T-cell (primary cell): ENCODE data around the gene STARD10. TPM values are rescaled to one million over a fixed set of nuclear protein-coding genes. Genes with fewer than 3 reads are reported as not detected.
"Not testable (repeated sequence)": the region's sequence is repeated elsewhere in the genome, so short reads cannot be mapped to it uniquely, and the experiment has no call there.

Source experiments
- ATAC-seq, 4 experiments: fragments of 200-7000 bp in 3 of 4; fragments of 150-1000 bp in 1 of 4; cut with Tn5 transposase; replicated peaks in 1 of 4; 1 replicate in 3 of 4; 2 replicates in 1 of 4; pipeline ENCODE4 v1.10.0; 2021; ENCODE audit warnings: moderate library complexity in 3 of 4, mild to moderate bottlenecking in 2 of 4, moderate number of reproducible peaks in 1 of 4
- CTCF ChIA-PET, 2 donors: fragments of 300-600 bp; sonication (Branson Sonifier 250); formaldehyde crosslinking; loops; one replicate each; lab custom pipeline; 2022; ENCODE audit warnings: antibody characterized with exemption in 2 of 2; lab: Charles Lee
- POLR2A ChIA-PET, 2 donors: fragments of 300-600 bp; sonication (Branson Sonifier 250); formaldehyde crosslinking; loops; one replicate each; lab custom pipeline; 2022; ENCODE audit warnings: antibody characterized with exemption in 2 of 2; lab: Charles Lee
- DNase-seq, 35 experiments: peaks; one replicate each; pipeline versions ENCODE4 v3.0.0 to v3.0.0-alpha.2; 2013 to 2023
- H3K27ac ChIP-seq: one replicate; pipeline ENCODE4 v1.5.1; 2013; ENCODE audit warnings: low read length
- H3K27me3 ChIP-seq, 2 experiments: replicated peaks in 1 of 2; 1 replicate in 1 of 2; 2 replicates in 1 of 2; pipeline versions ENCODE4 v1.6.1 to v1.7.0; 2013; ENCODE audit warnings: low read length in 1 of 2, mixed read lengths in 1 of 2; ENCODE audit not compliant: control insufficient read depth in 2 of 2, insufficient read depth in 2 of 2; ENCODE audit errors: extremely low read depth in 1 of 2
- H3K36me3 ChIP-seq, 2 donors: 1 replicate in 1 of 2; 2 replicates in 1 of 2; pipeline versions ENCODE4 v1.6.1 to v1.7.0; 2013; ENCODE audit warnings: low read length in 1 of 2; ENCODE audit not compliant: control insufficient read depth in 2 of 2, insufficient read depth in 1 of 2; ENCODE audit errors: extremely low read depth in 1 of 2
- H3K4me1 ChIP-seq, 2 experiments: 1 replicate in 1 of 2; 2 replicates in 1 of 2; pipeline versions ENCODE4 v1.6.1 to v1.7.0; 2013; ENCODE audit warnings: low read length in 2 of 2, mixed read lengths in 1 of 2; ENCODE audit not compliant: insufficient read depth in 2 of 2, control insufficient read depth in 1 of 2; ENCODE audit errors: extremely low read depth in 1 of 2
- H3K4me3 ChIP-seq, 2 donors: 1 replicate in 1 of 2; 2 replicates in 1 of 2; pipeline versions ENCODE4 v1.5.1 to v1.7.0; 2013; ENCODE audit warnings: mild to moderate bottlenecking in 2 of 2, low read length in 1 of 2, moderate library complexity in 1 of 2; ENCODE audit not compliant: control insufficient read depth in 1 of 2; ENCODE audit errors: extremely low read depth in 1 of 2
- H3K9me3 ChIP-seq: 2 replicates; pipeline ENCODE4 v1.7.0; 2013
- H3K27ac Mint-ChIP-seq, 2 donors: one replicate each; pipeline ENCODE4 v1.8.0; 2020 to 2021; ENCODE audit warnings: mild to moderate bottlenecking in 2 of 2, mixed read lengths in 2 of 2
- H3K27me3 Mint-ChIP-seq, 2 donors: one replicate each; pipeline ENCODE4 v1.8.0; 2021 to 2022; ENCODE audit warnings: mixed read lengths in 2 of 2
- H3K36me3 Mint-ChIP-seq: one replicate; pipeline ENCODE4 v1.8.0; 2021; ENCODE audit warnings: mixed read lengths
- H3K4me1 Mint-ChIP-seq, 3 donors: one replicate each; pipeline ENCODE4 v1.8.0; 2020 to 2022; ENCODE audit warnings: mixed read lengths in 3 of 3, mild to moderate bottlenecking in 1 of 3
- H3K4me3 Mint-ChIP-seq, 3 donors: one replicate each; pipeline ENCODE4 v1.8.0; 2020 to 2022; ENCODE audit warnings: mild to moderate bottlenecking in 3 of 3, mixed read lengths in 3 of 3, moderate library complexity in 3 of 3
- H3K9me3 Mint-ChIP-seq, 3 donors: one replicate each; pipeline ENCODE4 v1.8.0; 2020 to 2022; ENCODE audit warnings: mixed read lengths in 3 of 3
- WGBS: methylation state at CpG from one replicate; pipeline ENCODE4 v1.1.5; 2013; ENCODE audit warnings: missing lambda C conversion rate; ENCODE audit not compliant: insufficient coverage; 5-methylcytosine and 5-hydroxymethylcytosine counted together
- total RNA-seq, 35 experiments: library from RNA in 6 of 35; stranded (reverse) in 6 of 35; fragments of 120-200 nt in 1 of 35; gene quantifications; one replicate each; pipeline versions ENCODE4 v1.2.1 to v1.2.4 and lab custom pipeline; 2013 to 2026

STARD10 gene
- total RNA-seq, 5 donors from 2014 or later (not counting 1 experiment from before 2014, with no cell fraction given) = 11.1 to 24.9 (median 19.1) TPM

DNA sequence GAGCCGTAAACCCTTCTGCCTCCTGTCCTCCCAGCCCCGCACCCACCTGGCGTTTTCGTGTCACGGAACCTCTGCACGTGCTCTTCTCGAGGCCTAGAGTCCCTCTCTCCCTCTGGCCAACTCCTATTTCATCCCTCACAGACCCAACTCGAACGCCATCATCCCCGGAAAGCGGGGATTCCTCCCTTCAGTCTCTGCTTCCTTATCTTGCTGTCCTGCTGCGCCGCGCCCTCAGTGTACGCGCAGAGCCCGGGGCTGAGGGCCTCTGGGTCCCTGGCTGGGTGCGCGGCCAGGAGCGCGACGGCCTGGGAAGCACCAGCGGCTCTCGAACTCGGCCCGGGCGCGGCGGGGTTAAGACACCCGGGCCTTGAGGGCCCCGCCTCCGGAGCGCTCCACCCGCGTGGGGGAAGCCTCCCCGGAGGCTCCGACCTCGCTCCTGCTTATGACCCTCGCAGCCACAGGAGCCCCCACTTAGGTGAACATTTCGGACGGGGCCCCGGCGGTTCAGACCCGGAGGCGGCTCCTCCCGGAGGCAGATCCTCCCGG lies 20.0 kb upstream of the STARD10 start:
- Mint-ChIP-seq H3K4me3 (peak overlapping the region; percentile 95 to 99 (median 97)), H3K27me3 (no peaks in the 10 kb centered on the region), H3K4me1 (peaks cover 44 to 69% (median 55%) of the 10 kb centered on the region in 3 donors), H3K27ac (peak overlapping the region; percentile 96 to 97), H3K36me3 (peaks cover 24% of the 10 kb centered on the region), H3K9me3 (no peaks in the 10 kb centered on the region)
- H3K27me3 ChIP-seq = no peaks in the 10 kb centered on the region
- H3K4me3 ChIP-seq = peak overlapping the region; percentile 84 to 87
- POLR2A ChIA-PET = interaction anchor here in 1 of 2 donors (0.7 kb wide), 1 partner anchor 65 kb away, joined by 3 read pairs; no protein-coding TSS in a partner anchor
- under 1% methylated on average over 47 of the region's 47 CpGs for WGBS
- H3K27ac ChIP-seq = peak overlapping the region; percentile 100
- CTCF ChIA-PET = interaction anchor here in 1 of 2 donors (1.2 to 1.4 kb wide), 3 partner anchors 9 to 89 kb away, joined by 4 to 9 read pairs (median 7); partner anchors contain the start of gene STARD10
- H3K4me1 ChIP-seq = peaks cover 7 to 50% of the 10 kb centered on the region in 2 experiments
- peak; percentile 73 to 82 (median 76) for ATAC-seq
- peak in 17 of 35 experiments; percentile 71 to 94 (median 78) for DNase-seq
- no peaks in the 10 kb centered on the region for H3K9me3 ChIP-seq
- peaks cover 13 to 23% of the 10 kb centered on the region in 2 donors for H3K36me3 ChIP-seq

DNA sequence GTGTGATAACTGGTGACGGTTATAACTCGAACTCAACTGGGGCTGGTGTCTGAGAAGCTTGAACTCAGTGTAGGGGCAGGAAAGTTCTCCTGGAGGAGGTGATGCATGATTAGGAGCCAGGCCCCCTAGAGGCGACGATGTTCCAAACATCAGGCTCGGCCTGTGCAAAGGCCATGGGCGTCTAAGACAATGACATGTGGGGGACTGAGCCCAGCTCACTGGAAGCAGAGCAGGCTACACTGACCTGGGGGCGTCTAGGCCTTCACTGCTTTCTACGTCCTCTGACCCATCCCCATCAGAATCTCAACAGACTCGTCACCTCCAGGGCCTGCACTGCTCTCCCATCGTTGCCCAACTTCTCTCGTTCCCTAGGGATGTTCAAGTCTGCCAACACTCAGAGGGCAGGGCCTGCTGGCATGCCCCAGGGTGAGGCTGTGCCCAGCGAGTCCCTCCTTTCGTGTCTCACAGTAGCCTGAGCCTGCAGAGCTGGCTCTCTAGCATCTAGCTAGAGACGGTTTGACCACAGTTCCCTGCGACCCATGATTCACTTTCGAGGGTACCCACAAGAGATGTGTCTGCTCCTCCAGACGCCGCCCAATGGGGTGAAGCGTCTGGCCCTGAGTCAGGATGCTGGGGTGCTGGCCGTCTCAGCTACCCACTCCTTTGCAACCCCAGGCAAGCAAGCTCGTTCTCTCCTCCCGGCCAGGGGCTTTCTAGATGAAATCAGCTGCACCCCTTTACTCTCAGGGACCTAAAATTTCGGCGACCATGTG lies 19.3 kb upstream of the STARD10 start:
- Histone ChIP-seq H3K27me3 (no peaks in the 10 kb centered on the region), H3K4me1 (peaks cover 7 to 50% of the 10 kb centered on the region in 2 experiments), H3K27ac (peak overlapping the region; percentile 100), H3K36me3 (peaks cover 6 to 21% of the 10 kb centered on the region in 2 donors), H3K9me3 (no peaks in the 10 kb centered on the region), H3K4me3 (peak overlapping the region; percentile 84 to 87)
- WGBS = 1% methylated on average over 23 of the region's 24 CpGs
- ChIA-PET POLR2A (no interaction called here), CTCF (interaction anchor here (0.6 to 1.4 kb wide), 4 partner anchors 10 to 88 kb away, joined by 3 to 9 read pairs (median 6); partner anchors contain the start of gene STARD10 (in 1 of the 2))
- Mint-ChIP-seq H3K4me1 (peaks cover 39 to 66% (median 52%) of the 10 kb centered on the region in 3 donors), H3K36me3 (peaks cover 23% of the 10 kb centered on the region), H3K9me3 (no peaks in the 10 kb centered on the region), H3K4me3 (peak overlapping the region; percentile 95 to 99 (median 97)), H3K27me3 (no peaks in the 10 kb centered on the region), H3K27ac (peak overlapping the region; percentile 96 to 97)
- ATAC-seq (peak; percentile 8 to 24 (median 14)), DNase-seq (peak; percentile 17 to 77 (median 45))

DNA sequence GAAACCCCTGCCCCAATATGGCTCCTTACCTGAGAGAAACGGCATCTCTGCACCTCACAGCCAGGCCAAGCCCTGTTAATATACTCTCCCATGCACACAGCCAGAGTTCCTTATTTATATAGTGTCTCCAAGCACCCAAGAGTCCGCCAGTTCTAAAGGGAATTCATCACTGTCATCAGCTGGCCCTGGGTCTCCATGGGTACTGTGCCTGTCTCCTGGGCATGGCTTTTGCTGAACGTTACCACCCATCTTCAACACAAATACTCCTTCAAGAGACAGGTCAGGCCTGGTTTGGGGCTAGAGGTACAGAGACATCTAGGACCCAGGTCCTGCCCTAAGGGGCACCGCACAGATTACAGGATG lies 18.7 kb upstream of the STARD10 start:
- DNase-seq = no peak
- H3K27ac Mint-ChIP-seq = peak overlapping the region; percentile 96 to 97
- peaks cover 7 to 48% of the 10 kb centered on the region in 2 experiments for H3K4me1 ChIP-seq
- no peaks in the 10 kb centered on the region for H3K9me3 ChIP-seq
- H3K27me3 ChIP-seq = no peaks in the 10 kb centered on the region
- H3K36me3 ChIP-seq = peaks cover under 1 to 17% of the 10 kb centered on the region in 2 donors
- CTCF ChIA-PET = interaction anchor here (0.6 to 1.4 kb wide), 4 partner anchors 10 to 87 kb away, joined by 3 to 9 read pairs (median 6); partner anchors contain the start of gene STARD10 (in 1 of the 2)
- ATAC-seq = no peak
- no peaks in the 10 kb centered on the region for H3K27me3 Mint-ChIP-seq
- H3K27ac ChIP-seq = peak overlapping the region; percentile 100
- POLR2A ChIA-PET = no interaction called here
- peak overlapping the region; percentile 95 to 99 (median 97) for H3K4me3 Mint-ChIP-seq
- H3K36me3 Mint-ChIP-seq = peaks cover 18% of the 10 kb centered on the region
- no peaks in the 10 kb centered on the region for H3K9me3 Mint-ChIP-seq
- 54% methylated on average over 3 of the region's 4 CpGs for WGBS
- peaks cover 35 to 60% (median 49%) of the 10 kb centered on the region in 3 donors for H3K4me1 Mint-ChIP-seq
- H3K4me3 ChIP-seq = peak overlapping the region in 1 of 2 donors; percentile 84

DNA sequence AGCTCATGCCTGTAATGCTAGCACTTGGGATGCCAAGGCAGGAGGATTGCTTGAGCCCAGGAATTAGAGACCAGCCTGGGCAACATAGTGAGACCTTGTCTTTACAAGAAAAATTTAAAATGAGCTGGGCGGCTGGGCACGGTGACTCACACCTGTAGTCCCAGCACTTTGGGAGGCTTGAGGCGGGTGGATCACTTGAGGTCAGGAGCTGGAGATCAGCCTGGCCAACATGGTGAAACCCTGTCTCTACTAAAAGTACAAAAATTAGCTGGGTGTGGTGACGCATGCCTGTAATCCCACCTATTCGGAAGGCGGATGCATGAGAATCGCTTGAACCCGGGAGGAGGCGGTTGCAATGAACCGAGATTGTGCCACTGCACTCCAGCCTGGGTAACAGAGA lies 17.8 kb upstream of the STARD10 start:
- WGBS = 100% methylated on average over 3 of the region's 10 CpGs
- peaks cover 7 to 39% of the 10 kb centered on the region in 2 experiments for H3K4me1 ChIP-seq
- ATAC-seq = not testable (repeated sequence)

DNA sequence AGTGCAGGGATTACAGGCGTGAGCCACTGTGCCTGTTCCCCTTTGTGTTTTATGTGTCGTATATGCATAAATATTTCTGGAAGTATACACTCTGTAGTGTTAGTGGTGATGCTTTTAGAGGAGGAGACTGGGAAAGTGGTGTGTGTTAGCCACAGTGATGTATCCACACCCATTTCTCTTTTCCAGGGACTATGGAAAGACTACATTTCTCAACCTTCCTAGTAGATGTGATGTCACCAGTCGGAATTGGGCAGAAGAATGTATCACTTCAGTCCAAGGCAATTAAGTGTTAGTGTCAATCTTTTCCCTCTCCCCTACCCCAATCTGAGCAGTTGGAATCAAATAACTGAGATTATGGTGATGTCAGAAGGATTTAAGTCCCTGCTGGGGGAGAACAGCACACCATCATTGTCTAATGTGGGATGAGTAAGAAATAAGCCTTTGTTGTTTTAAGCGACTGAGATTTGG lies 14.5 kb upstream of the STARD10 start:
- Histone ChIP-seq H3K4me3 (no peak overlapping the region), H3K9me3 (no peaks in the 10 kb centered on the region), H3K27me3 (no peaks in the 10 kb centered on the region), H3K27ac (no peak overlapping the region), H3K4me1 (peaks cover 1 to 17% of the 10 kb centered on the region in 2 experiments), H3K36me3 (peaks cover 0 to 11% of the 10 kb centered on the region in 2 donors)
- ATAC-seq (no peak), DNase-seq (no peak)
- Mint-ChIP-seq H3K27ac (no peak overlapping the region), H3K27me3 (no peaks in the 10 kb centered on the region), H3K4me3 (no peak overlapping the region), H3K4me1 (peaks cover 18 to 30% (median 25%) of the 10 kb centered on the region in 3 donors), H3K9me3 (no peaks in the 10 kb centered on the region), H3K36me3 (peaks cover 19% of the 10 kb centered on the region)
- ChIA-PET CTCF (interaction anchor here in 1 of 2 donors (0.7 kb wide), 1 partner anchor 1081 kb away, joined by 6 read pairs; no protein-coding TSS in a partner anchor), POLR2A (no interaction called here)
- WGBS = no CpG with 5 or more reads among the region's 4 CpGs

More for the DNA sequence above, 17.8 kb upstream of the STARD10 start:
- H3K4me3 ChIP-seq, H3K9me3 ChIP-seq, H3K27me3 ChIP-seq, DNase-seq, H3K27ac ChIP-seq, CTCF ChIA-PET, H3K27me3 Mint-ChIP-seq, H3K9me3 Mint-ChIP-seq, POLR2A ChIA-PET: not testable (repeated sequence)
- Mint-ChIP-seq H3K27ac (peak overlapping the region in 1 of 2 donors; percentile 43), H3K4me1 (peaks cover 31 to 52% (median 46%) of the 10 kb centered on the region in 3 donors), H3K4me3 (peak overlapping the region in 2 of 3 donors; percentile 24 to 47), H3K36me3 (peaks cover 14% of the 10 kb centered on the region)
- peaks cover 0 to 11% of the 10 kb centered on the region in 2 donors for H3K36me3 ChIP-seq

DNA sequence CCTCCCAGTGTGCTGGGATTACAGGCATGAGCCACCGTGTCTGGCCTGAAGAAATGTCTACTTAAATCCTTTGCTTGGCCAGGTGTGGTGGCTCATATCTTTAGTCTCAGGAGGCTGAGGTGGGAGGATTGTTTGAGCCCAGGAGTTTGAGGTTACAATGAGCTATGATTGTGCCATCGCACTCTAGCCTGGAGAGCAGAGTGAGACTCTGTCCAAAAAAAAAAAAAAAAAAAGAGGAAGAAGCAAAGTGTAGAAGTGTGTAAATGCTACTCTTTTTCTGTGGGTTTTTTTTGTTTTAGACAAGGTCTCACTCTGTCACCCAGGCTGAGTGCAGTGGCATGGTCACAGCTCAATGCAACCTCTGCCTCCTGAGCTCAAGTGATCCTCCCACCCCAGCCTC lies 13.9 kb upstream of the STARD10 start:
- H3K36me3 ChIP-seq = peaks cover 0 to 11% of the 10 kb centered on the region in 2 donors
- peaks cover 12 to 24% (median 19%) of the 10 kb centered on the region in 3 donors for H3K4me1 Mint-ChIP-seq
- ATAC-seq (no peak), DNase-seq (no peak)
- no peaks in the 10 kb centered on the region for H3K27me3 ChIP-seq
- no peak overlapping the region for H3K27ac Mint-ChIP-seq
- ChIA-PET POLR2A (no interaction called here), CTCF (interaction anchor here in 1 of 2 donors (0.7 kb wide), 1 partner anchor 1082 kb away, joined by 6 read pairs; no protein-coding TSS in a partner anchor)
- H3K36me3 Mint-ChIP-seq = peaks cover 19% of the 10 kb centered on the region
- WGBS = 43% methylated on average over 1 of the region's 2 CpGs
- H3K4me3 ChIP-seq = no peak overlapping the region
- no peaks in the 10 kb centered on the region for H3K9me3 ChIP-seq
- no peaks in the 10 kb centered on the region for H3K27me3 Mint-ChIP-seq
- no peak overlapping the region for H3K27ac ChIP-seq
- no peak overlapping the region for H3K4me3 Mint-ChIP-seq
- no peaks in the 10 kb centered on the region for H3K9me3 Mint-ChIP-seq
- H3K4me1 ChIP-seq = peaks cover 0 to 11% of the 10 kb centered on the region in 2 experiments
